Measurements from ENCODE around the gene GPX8. TPM values are rescaled to one million over a fixed set of nuclear protein-coding genes. Genes with fewer than 3 reads are reported as not detected.

GPX8 gene
- total RNA-seq, 6 experiments from 2014 or later: 209 to 229 (median 220) TPM

DNA sequence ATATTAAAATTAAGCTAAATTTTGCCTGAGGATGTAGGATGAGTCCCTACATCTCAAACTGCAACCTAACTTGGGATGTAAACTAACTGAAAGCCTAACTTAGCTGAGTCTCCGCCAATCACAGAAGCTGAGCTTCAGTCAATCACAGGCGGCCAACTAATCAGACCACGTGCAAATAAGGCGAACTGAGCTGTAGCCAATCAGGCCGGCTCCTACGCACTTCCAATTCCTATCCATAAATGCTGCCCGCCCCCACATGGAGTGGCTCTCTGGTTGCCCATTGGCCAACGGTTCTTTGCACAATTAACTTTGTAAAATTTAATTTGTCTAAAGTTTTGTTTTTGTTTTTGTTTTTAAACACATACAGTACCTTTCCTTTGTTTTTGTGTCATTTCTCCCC is 13.9 kb upstream of the GPX8 start:
- Mint-ChIP-seq H3K4me3 (peak overlapping the region; percentile 42; the same call in 1 of the 2 replicates), H3K27me3 (ENCODE audit: insufficient read depth) (peaks cover 2% of the 10 kb centered on the region; the same call in 1 of the 2 replicates)
- TF ChIP-seq, protein P1, sequence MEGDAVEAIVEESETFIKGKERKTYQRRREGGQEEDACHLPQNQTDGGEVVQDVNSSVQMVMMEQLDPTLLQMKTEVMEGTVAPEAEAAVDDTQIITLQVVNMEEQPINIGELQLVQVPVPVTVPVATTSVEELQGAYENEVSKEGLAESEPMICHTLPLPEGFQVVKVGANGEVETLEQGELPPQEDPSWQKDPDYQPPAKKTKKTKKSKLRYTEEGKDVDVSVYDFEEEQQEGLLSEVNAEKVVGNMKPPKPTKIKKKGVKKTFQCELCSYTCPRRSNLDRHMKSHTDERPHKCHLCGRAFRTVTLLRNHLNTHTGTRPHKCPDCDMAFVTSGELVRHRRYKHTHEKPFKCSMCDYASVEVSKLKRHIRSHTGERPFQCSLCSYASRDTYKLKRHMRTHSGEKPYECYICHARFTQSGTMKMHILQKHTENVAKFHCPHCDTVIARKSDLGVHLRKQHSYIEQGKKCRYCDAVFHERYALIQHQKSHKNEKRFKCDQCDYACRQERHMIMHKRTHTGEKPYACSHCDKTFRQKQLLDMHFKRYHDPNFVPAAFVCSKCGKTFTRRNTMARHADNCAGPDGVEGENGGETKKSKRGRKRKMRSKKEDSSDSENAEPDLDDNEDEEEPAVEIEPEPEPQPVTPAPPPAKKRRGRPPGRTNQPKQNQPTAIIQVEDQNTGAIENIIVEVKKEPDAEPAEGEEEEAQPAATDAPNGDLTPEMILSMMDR (IDR thresholded peaks at IDR 0.05): no peak

DNA sequence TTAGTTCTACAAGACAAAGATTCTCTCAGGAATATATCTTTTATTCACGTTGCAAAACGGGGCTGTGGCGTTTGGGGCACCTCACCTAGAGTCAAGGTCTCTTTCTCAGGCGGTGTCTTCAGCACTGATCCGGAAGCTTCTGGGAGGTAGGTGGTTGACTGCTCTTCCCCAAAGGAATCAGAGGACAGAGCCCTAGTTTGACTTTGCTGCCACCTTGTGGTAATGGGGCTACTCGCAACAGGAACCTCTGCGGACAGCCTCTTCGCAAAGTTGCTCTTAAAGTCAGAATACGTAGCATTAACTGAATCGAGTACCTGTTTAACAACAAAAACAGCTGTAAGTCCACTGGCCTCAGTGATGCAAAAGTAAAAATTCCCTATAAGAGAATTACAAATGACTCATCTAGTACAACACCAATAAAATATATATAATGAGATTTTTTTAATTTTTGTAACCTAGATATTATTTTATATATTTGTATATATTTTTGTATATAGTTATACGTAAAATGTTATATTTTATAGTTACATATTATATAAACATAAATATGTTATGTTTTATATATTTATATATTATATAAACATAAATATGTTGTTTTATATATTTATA is 13.3 kb upstream of the GPX8 start:
- Mint-ChIP-seq H3K9me3 (no peaks in the 10 kb centered on the region), H3K36me3 (ENCODE audit: low read depth) (no peaks in the 10 kb centered on the region)

More for the DNA sequence above, 13.9 kb upstream of the GPX8 start:
- Mint-ChIP-seq H3K4me1 (ENCODE audit: low read depth) (peaks cover 36% of the 10 kb centered on the region), H3K27ac (no peak overlapping the region), H3K36me3 (ENCODE audit: low read depth) (no peaks in the 10 kb centered on the region), H3K9me3 (no peaks in the 10 kb centered on the region)
- no peak for DNase-seq

DNA sequence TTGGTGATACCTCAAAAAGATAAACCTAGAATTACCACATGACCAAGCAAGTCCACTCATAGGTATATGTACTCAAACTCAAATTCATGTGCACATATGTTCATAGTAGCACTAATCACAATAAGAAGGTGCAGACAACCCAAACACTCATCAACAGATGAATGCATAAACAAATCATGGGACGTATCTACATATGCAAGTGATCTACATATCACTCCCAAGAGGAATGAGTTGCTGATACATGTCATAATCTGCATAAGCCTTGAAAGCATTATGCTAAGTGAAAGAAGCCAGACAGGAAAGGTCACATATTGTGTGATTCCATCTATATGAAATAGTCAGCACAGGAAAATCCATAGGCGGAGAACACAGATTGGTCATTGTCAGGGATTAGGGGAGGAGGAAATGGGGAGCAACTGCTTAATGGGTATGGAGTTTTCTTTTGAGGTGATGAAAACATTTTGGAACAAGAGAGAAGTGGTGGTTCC is 10.6 kb upstream of the GPX8 start:
- H3K4me3 Mint-ChIP-seq: no peak overlapping the region
- H3K4me1 Mint-ChIP-seq (ENCODE audit: low read depth): peaks cover 62% of the 10 kb centered on the region
- H3K27ac Mint-ChIP-seq: no peak overlapping the region
- no peaks in the 10 kb centered on the region for H3K36me3 Mint-ChIP-seq (ENCODE audit: low read depth)
- TF ChIP-seq, protein P1 (IDR thresholded peaks at IDR 0.05): no peak
- no peak for DNase-seq
- peaks cover 2% of the 10 kb centered on the region; the same call in 1 of the 2 replicates for H3K27me3 Mint-ChIP-seq (ENCODE audit: insufficient read depth)
- no peaks in the 10 kb centered on the region for H3K9me3 Mint-ChIP-seq

More for the DNA sequence above, 13.3 kb upstream of the GPX8 start:
- Mint-ChIP-seq H3K4me1 (ENCODE audit: low read depth) (peaks cover 37% of the 10 kb centered on the region), H3K4me3 (peak overlapping the region; percentile 42), H3K27ac (no peak overlapping the region), H3K27me3 (ENCODE audit: insufficient read depth) (peaks cover 2% of the 10 kb centered on the region; the same call in 1 of the 2 replicates)
- TF ChIP-seq, protein P1 (IDR thresholded peaks at IDR 0.05): peak; percentile 97
- peak; percentile 76 for DNase-seq

- Mint-ChIP-seq H3K4me3 (peak overlapping the region; percentile 9; the same call in 1 of the 2 replicates), H3K4me1 (ENCODE audit: low read depth) (peaks cover 68% of the 10 kb centered on the region), H3K36me3 (ENCODE audit: low read depth) (no peaks in the 10 kb centered on the region)
These were observed 7.8 kb upstream of the GPX8 start for GRCh38 chr5:55151923-55152842.

GRCh38 chr5:55154873-55155272 is 5.1 kb upstream of the GPX8 start:
- TF ChIP-seq, protein P1 (IDR thresholded peaks at IDR 0.05): no peak
- Mint-ChIP-seq H3K36me3 (ENCODE audit: low read depth) (no peaks in the 10 kb centered on the region), H3K27me3 (ENCODE audit: insufficient read depth) (no peaks in the 10 kb centered on the region), H3K9me3 (no peaks in the 10 kb centered on the region), H3K27ac (peak overlapping the region; percentile 79), H3K4me3 (peak overlapping the region; percentile 66), H3K4me1 (ENCODE audit: low read depth) (peaks cover 88% of the 10 kb centered on the region)
- DNase-seq: peak; percentile 68

More at GRCh38 chr5:55151923-55152842, 7.8 kb upstream of the GPX8 start:
- Mint-ChIP-seq H3K27ac (peak overlapping the region; percentile 64), H3K27me3 (ENCODE audit: insufficient read depth) (no peaks in the 10 kb centered on the region), H3K9me3 (no peaks in the 10 kb centered on the region)
- peak; percentile 72 for DNase-seq
- TF ChIP-seq, protein P1 (IDR thresholded peaks at IDR 0.05): no peak
